ENCODE measurements around the gene ZAP70. TPM values are rescaled to one million over a fixed set of nuclear protein-coding genes. Genes with fewer than 3 reads are reported as not detected.
"Not testable (repeated sequence)": the region's sequence is repeated elsewhere in the genome, so short reads cannot be mapped to it uniquely, and the experiment has no call there.

The ZAP70 gene
- 6.6 TPM in 1 of 2 replicates, not detected in the other for total RNA-seq (2014; rRNA removed; shearing (Covaris generic); ENCODE audit: low replicate concordance)

DNA sequence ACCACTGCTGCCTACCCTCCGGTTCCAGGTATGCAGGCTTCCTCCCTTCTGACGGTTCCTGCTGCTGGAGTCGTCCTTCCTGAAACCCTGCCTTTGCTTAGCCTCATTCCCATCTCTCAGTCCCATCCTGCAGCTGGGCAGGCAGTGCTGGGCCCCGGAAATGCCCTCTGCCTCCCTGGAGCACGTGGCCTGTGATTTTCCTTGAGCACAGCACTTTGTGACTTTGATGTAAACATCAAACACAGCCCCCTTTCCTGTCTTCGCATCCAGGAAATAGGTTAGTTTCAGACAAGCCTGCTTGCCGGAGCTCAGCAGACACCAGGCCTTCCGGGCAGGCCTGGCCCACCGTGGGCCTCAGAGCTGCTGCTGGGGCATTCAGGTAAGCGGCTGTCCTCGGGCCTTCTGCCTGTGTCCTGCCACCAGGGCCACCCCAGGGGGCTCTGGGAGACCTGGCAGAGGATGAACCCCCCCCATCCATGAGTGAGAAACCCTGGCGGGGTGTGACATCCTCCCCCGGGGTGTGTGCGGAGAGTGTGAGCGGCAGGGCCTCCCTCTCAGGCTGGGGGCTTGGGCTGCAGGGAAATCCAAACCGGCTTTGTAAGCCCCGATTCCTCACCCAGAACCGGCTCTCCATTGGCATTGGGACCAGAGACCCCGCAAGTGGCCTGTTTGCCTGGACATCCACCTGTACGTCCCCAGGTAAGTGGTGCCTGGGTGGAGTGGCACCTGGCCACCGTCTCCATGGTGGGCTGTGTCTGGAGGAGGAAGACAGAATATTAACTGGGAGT is at the start of gene ZAP70:
TSS of gene ZAP70 (plus strand) at position 281 of the 788 bp plus-strand sequence. CDS start 10,461 bp downstream, outside the sequence.
- Histone ChIP-seq H3K36me3 (no peaks in the 10 kb centered on the region), H3K27me3 (no peaks in the 10 kb centered on the region; the same call in 1 of the 2 replicates), H3K4me3 (no peak within 1 kb of the TSS), H3K9me3 (no peaks in the 10 kb centered on the region)
- DNase-seq, result no peak

DNA sequence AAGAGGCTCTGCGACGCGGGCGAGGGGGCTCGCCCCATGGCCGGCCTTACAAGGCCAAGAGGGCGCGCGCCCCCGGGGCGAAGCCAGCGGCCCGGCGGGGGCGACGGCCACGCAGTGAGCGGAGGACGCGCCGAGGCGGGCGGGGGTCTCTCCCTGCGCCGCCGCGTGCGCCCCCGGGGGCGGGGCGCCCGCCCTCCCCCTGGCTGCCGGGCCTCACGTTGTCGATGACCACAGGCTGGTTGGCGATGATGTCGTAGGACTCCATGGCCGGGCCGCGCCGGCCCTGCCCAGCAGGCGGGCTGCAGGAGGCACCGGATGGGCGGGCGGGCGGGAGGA is 49.8 kb upstream of the ZAP70 start:
- H3K9me3 ChIP-seq, result no peaks in the 10 kb centered on the region
- H3K36me3 ChIP-seq, result peaks cover 10% of the 10 kb centered on the region
- no peak for DNase-seq
- H3K27me3 ChIP-seq, result no peaks in the 10 kb centered on the region
- H3K4me3 ChIP-seq, result peak overlapping the region; percentile 71

DNA sequence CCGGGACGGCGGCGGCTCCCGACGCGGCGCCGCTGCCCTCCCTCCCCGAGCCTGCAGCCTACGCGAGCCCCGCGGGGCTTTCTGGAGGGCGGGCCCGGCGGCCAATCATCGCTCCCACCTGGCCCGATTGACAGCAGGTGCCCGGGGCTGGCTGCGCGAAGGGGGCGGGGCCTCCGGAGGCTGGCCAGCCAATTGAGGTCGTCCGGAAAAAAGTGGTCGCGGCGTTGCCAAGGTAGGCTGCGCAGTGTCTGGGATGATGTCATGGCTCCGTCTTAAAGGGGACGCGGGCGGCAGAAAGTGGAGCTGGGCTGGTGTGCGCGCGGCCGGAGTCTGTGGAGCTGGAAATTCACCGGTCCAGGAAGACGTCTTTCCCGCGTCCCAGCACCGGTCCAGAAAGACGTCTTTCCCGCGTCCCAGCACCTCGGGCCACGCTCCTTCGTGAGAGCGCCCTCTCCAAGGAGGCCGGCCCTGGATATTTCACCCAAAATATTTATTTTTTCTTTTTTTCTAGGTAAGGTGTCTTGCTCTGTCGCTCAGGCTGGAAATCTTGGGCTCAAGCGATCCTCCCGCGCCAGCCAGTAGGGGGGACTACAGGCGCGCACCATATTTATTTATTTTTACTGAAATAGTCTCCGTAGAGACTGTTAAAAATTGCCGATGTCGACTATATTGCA is 49.3 kb upstream of the ZAP70 start, which contains the start of gene ACTR1B:
TSS of gene ACTR1B (minus strand) at position 83 of the 674 bp plus-strand sequence. CDS start 154 bp downstream, outside the sequence.
- no peaks in the 10 kb centered on the region for H3K9me3 ChIP-seq
- DNase-seq, result peak; percentile 97
- no peaks in the 10 kb centered on the region for H3K27me3 ChIP-seq
- H3K4me3 ChIP-seq, result peak within 1 kb of the TSS; percentile 71
- peaks cover 6% of the 10 kb centered on the region; the same call in 1 of the 2 replicates for H3K36me3 ChIP-seq

DNA sequence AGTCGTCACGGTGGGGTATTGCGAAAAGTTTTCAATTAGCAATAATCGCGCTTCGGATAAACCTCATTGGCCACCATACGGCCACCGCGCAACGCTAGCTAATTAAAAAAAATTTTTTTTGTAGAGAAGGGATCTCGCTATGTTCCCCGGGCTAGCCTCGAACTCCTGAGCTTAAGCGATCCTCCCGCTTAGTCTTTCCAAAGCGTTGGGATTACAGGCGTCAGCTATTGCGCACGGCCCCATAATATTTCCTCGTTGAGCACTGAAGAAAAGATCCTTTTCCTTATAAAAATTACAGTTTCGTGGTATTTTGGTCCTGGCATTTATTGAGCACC is 48.8 kb upstream of the ZAP70 start:
- H3K4me3 ChIP-seq, result peak overlapping the region; percentile 71
- peaks cover 6% of the 10 kb centered on the region; the same call in 1 of the 2 replicates for H3K36me3 ChIP-seq
- no peaks in the 10 kb centered on the region for H3K27me3 ChIP-seq
- DNase-seq, result peak; percentile 41
- no peaks in the 10 kb centered on the region for H3K9me3 ChIP-seq

DNA sequence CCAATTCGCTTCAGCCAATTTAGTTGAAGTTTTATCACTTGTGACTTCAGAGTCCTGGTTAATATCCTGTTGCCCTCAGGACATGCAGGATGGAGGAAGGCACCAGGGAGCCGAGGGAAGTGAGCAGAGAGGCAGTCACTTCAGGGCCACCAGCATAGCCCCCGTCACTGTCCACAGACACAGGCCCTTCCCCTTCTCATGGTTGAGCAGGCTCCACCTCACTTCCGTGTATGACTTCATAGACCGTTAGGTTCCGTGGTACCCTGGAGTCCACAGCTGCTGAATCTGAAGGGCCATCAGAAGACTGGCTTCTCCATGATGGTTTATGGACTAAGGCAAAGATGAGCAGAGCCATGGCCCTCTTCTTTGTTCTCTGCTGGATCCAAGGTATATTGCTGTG is 43.9 kb upstream of the ZAP70 start, which contains the start of gene C2orf92:
TSS of gene C2orf92 (plus strand) at position 266 of the 400 bp plus-strand sequence. CDS start at position 342, 76 bp downstream.
- no peak for DNase-seq
- Histone ChIP-seq H3K36me3 (no peaks in the 10 kb centered on the region), H3K9me3 (no peaks in the 10 kb centered on the region), H3K27me3 (no peaks in the 10 kb centered on the region), H3K4me3 (no peak within 1 kb of the TSS)

DNA sequence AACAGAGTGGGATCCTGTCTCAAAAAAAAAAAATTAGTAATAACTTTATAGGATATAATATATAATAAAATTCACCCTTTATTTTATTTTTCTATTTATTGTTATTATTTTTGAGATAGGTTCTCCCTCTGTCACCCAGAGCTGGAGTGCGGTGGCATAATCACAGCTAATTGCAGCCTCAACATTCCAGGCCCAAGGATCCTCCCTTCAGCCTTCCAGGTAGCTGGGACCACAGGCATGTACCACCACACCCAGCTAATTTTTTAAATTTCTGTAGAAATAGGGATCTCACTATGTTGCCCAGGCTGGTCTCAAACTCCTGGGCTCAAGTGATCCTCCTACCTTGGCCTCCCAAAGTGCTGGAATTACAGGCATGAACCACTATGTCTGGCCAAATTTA is 42.9 kb upstream of the ZAP70 start:
- no peaks in the 10 kb centered on the region for H3K9me3 ChIP-seq
- no peak for DNase-seq
- no peak overlapping the region for H3K4me3 ChIP-seq
- no peaks in the 10 kb centered on the region for H3K27me3 ChIP-seq
- no peaks in the 10 kb centered on the region for H3K36me3 ChIP-seq

DNA sequence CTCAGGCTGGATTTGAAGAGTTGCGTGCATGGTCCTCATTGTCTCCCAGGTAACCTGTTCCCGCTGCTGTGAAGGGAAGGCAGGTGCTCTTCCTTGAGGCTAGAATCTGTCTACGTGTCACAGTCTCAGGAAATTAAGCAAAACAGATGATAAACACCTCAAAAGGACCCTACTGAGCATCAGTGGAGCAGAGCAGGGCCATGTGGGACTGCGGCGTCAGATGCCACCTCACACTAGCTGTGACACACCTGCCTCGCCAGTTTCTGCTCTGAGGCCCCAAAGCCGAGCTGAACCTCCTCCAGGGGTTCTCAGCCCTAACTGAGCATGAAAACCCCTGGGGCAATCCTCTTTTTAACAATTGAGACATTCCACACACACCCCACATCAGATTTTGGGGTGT is 41.9 kb upstream of the ZAP70 start:
- no peak for DNase-seq
- Histone ChIP-seq H3K27me3 (no peaks in the 10 kb centered on the region), H3K9me3 (no peaks in the 10 kb centered on the region), H3K4me3 (no peak overlapping the region), H3K36me3 (no peaks in the 10 kb centered on the region)

DNA sequence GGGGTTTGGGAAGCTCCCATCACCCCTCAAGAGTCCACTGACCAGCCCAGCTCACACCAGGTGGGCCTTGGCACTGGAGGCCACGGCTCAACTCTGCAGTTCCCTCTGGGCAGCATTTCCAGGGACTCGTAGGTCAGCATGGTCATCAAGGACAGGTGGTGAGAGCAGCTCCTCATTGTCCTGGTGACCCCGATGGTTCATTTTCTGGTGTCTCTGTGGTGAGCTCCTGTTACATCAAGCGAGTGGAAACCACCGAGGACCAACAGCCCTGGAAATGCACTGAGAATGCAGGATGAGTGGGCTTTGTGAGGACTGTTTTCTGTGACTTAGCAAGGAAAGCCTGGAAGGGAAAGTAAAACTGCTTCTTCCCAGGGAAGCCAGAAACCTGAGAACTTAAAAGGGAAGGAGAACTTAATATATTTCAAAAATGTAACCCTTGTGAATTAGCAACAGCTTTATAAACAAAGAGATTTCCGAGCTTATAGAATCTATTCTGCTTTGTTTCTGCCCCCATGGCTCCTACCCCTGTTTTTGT is 40.7 kb upstream of the ZAP70 start:
- not testable (repeated sequence) for H3K27me3 ChIP-seq, H3K4me3 ChIP-seq, DNase-seq, H3K36me3 ChIP-seq, H3K9me3 ChIP-seq

DNA sequence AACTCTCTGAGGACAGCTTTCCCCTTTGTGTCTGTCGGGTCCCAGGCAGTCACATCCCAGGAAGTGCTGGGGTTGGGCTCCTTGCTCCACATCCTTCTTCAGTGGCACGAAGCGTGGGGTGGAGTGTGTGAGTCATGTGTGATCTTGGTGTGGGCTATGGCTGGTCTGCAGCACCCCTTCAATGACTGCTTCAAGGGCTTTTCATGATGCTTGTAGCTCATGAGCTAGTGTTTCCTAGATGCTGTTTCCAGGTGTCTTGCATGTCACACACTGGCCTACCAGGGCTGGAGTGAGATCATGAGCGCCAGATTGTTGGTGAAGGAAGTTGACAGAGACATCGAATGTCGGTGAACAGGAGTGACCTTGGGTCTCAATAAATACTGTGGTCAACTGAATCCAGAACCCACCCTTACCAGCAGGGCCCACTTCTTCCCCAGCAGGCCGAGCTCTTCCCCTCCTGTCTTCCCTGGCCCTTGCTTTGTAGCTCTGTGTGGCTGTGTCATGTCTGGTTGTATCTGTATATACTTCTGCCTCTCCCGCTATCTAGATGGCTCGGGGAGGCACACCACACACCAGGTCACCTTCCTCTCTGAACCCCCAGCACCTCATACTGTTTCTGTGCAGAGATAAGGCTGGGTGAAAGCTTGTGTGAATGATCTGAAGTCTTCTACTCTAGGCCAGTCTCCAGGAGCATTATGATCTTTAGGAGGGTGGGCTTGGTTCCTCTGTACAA is 40.0 kb upstream of the ZAP70 start:
- Histone ChIP-seq H3K27me3 (no peaks in the 10 kb centered on the region), H3K9me3 (no peaks in the 10 kb centered on the region), H3K4me3 (no peak overlapping the region), H3K36me3 (no peaks in the 10 kb centered on the region)
- DNase-seq, result no peak

DNA sequence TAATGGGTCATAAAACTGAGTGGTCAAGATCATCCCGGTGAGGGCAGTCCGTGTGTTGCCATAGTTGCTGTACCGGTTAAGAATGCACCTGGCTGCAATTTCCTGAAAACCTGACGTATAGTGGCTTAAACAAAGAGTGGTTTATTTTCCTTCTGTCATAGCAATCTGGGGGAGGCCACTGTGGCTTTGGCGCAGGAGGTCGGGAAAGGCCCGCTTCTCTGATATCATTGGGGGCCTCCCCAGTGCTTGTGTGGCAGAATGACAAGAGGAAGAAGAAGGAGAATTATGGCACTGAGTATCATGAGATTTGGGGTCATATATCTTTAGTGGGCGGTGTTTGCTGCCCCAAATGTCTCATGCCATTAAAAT is 39.5 kb upstream of the ZAP70 start:
- Histone ChIP-seq H3K36me3 (no peaks in the 10 kb centered on the region), H3K4me3 (no peak overlapping the region), H3K9me3 (no peaks in the 10 kb centered on the region), H3K27me3 (no peaks in the 10 kb centered on the region)
- DNase-seq, result no peak

DNA sequence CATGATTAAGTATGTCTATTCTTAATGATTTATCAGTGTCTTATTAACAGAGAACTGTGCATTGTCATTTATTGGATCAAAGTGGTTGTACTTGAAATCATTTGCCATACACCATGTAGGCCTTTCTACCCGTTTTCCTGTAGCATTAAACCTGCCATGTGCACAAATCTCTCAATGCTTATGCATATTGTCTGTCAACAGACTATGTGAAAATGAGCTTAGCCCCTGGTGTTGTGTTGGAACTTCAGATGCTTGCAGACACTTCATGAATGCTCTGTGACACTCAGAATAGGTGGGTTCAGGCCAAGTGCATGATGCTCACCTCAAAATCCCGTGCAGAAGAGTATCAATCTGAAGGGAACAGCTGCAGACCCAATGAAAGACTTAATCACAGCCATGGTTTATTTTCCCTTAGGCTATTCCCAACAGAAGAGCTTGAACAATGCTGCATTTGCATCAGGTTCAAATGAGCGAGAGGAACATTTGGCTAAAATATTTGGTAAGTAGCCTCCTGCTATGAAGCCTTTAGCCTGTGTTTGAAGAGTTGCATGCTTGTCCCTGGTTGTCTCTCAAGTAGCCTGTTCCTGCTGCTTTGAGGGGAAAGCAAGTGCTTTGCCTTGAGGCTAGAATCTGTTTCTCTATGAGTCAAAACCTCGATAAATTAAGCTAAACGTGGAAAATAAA is 37.8 kb upstream of the ZAP70 start:
- no peaks in the 10 kb centered on the region for H3K36me3 ChIP-seq
- no peaks in the 10 kb centered on the region for H3K27me3 ChIP-seq
- no peak for DNase-seq

DNA sequence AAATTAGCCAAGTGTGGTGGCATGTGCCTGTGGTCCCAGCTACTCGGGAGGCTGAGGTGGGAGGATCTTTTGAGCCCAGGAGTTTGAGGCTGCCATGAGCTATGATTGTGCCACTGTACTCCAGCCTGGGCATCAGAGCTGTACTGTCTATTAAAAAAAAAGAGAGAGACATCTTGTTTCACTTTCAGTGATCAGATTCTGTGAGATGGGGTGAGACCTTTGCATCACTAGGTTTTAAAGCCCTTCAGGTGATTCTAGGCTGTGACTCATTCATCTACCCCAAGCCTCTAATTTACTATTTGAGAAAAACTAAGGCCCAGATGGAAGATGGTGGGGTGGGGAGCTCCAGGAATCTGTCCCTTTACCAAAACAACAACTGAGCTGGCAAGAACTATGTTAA is 36.8 kb upstream of the ZAP70 start:
- Histone ChIP-seq H3K9me3 (no peaks in the 10 kb centered on the region), H3K27me3 (no peaks in the 10 kb centered on the region), H3K36me3 (no peaks in the 10 kb centered on the region), H3K4me3 (no peak overlapping the region)
- no peak for DNase-seq

More for the DNA sequence above, 37.8 kb upstream of the ZAP70 start:
- no peak overlapping the region for H3K4me3 ChIP-seq
- no peaks in the 10 kb centered on the region for H3K9me3 ChIP-seq

DNA sequence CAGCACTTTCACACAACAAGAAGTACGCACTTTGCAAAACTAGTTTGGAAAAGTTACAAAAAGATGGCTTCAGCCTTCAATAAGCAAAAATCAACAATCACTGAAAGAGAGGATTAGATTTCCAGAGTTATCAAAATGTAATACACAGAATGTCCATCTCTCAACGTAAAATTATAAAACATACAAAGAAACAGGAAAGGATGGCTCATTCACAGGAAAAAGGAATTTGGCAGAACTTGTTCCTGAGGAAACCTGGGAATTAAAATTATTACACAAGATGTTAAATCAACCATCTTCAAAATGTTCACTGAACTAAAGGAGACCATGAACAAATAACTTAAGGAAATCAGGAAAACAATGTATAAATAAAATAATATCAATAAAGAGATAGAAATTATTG is 35.9 kb upstream of the ZAP70 start:
- Histone ChIP-seq H3K27me3 (no peaks in the 10 kb centered on the region), H3K36me3 (no peaks in the 10 kb centered on the region), H3K9me3 (no peaks in the 10 kb centered on the region), H3K4me3 (no peak overlapping the region)
- no peak for DNase-seq

DNA sequence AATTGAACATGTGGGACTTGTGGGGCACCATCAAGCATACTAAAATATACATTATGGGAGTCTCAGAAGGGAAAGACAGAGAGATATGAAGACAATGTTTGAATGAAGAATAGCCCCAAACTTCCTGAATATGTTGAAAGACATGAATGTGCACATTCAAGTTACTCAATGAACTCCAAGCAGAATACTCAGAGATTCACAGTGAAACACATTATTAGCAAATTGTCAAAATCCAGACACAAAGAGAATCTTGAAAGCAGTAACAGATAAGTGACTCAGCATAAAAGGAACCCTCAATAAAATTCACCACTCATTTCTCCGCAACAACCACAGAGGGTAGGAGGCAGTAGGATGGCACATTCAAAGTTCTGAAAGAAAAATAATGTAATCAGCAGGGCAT is 35.1 kb upstream of the ZAP70 start:
- Histone ChIP-seq H3K27me3 (no peaks in the 10 kb centered on the region), H3K36me3 (no peaks in the 10 kb centered on the region), H3K4me3 (no peak overlapping the region), H3K9me3 (no peaks in the 10 kb centered on the region)
- no peak for DNase-seq

DNA sequence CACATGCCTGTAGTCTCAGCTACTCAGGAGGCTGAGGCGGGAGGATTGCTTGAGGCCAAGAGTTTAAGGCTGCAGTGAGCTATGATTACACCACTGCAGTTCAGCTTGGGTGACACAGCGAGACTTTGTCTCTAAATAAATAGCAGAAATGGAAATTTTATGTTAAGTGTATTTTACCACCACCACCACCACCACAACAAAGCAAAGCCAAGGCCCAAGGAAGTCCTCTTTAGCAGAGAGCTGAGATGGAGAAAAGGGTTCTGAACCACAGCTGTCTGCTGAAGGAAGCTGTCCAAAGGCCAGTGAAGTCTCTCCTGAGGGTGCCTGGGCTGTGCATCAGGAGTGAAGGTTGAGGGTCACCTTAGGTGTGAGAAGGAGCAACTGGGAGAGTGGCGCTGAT is 26.1 kb upstream of the ZAP70 start:
- H3K9me3 ChIP-seq, H3K4me3 ChIP-seq, H3K27me3 ChIP-seq, H3K36me3 ChIP-seq, DNase-seq: not testable (repeated sequence)

DNA sequence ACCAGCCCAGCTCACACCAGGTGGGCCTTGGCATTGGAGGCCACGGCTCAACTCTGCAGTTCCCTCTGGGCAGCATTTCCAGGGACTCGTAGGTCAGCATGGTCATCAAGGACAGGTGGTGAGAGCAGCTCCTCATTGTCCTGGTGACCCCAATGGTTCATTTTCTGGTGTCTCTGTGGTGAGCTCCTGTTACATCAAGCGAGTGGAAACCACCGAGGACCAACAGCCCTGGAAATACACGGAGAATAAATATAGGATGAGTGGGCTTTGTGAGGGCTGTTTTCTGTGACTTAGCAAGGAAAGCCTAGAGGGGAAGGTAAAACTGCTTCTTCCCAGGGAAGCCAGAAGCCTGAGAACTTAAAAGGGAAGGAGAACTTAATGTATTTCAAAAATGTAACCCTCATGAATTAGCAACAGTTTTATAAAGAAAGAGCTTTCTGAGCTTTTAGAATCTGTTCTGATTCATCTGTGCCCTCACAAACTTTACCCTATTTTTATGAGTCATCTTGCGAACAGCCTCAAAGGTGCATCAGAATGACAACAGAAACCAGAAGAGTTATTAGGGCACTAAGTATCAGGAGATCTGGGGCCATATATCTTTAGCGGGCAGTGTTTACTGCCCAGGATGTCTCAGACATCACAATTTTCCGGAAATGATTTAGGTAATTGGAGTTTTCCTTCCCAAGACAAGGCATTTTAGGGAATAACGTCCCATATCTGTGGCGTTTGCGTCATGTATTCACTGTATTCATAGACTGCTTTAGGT is 25.1 kb upstream of the ZAP70 start:
- Histone ChIP-seq H3K4me3 (no peak overlapping the region), H3K9me3 (peaks cover 7% of the 10 kb centered on the region), H3K27me3 (no peaks in the 10 kb centered on the region), H3K36me3 (no peaks in the 10 kb centered on the region)
- DNase-seq, result no peak

All from MG63 (cell line).